ENCODE results near the gene ERVFRD-1. TPM values are rescaled to one million over a fixed set of nuclear protein-coding genes. Genes with fewer than 3 reads are reported as not detected.

ERVFRD-1 gene
- total RNA-seq, 5 donors from 2014 or later (not counting 1 experiment from before 2014, with no cell fraction given) = 0.10 TPM; not detected in 4

DNA sequence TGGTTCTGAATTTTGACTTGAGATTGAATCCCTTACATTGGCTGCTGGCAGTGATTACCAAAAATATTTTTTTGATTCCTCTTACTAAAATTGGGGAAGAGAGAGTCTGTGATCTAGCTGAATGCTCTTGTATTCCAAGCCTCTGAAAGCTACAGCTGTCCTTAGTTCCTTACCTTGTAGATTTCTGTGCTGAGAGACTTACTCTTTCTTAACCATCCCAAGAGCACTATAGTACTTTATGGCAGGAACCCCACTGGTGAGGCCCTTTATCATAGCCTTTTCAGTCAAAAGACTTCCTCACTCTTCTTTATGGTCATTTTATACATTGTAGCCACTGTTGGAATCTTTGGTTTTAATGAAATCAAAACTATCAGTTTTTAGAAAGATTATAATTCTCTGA lies 19.1 kb upstream of the ERVFRD-1 start:
- Histone ChIP-seq H3K9me3 (no peaks in the 10 kb centered on the region), H3K27ac (ENCODE audit: low read length) (no peak overlapping the region), H3K4me3 (ENCODE audit: control insufficient read depth in 1 of 2, extremely low read depth in 1 of 2, low read length in 1 of 2) (no peak overlapping the region), H3K36me3 (ENCODE audit: control insufficient read depth in 2 of 2, extremely low read depth in 1 of 2, insufficient read depth in 1 of 2, low read length in 1 of 2) (peaks cover 0 to 9% of the 10 kb centered on the region in 2 donors), H3K27me3 (replicated peaks in 1 of 2; ENCODE audit: control insufficient read depth in 2 of 2, extremely low read depth in 1 of 2, insufficient read depth in 2 of 2, low read length in 1 of 2) (no peaks in the 10 kb centered on the region), H3K4me1 (ENCODE audit: control insufficient read depth in 1 of 2, extremely low read depth in 1 of 2, insufficient read depth in 2 of 2, low read length in 2 of 2) (no peaks in the 10 kb centered on the region)
- H3K36me3 Mint-ChIP-seq = peaks cover 26% of the 10 kb centered on the region
- ChIA-PET POLR2A (no interaction called here), CTCF (interaction anchor here in 1 of 2 donors (0.7 kb wide), 2 partner anchors 20 to 329 kb away, joined by 3 to 4 read pairs; no protein-coding TSS in a partner anchor)
- ATAC-seq (replicated peaks in 1 of 4) (no peak), DNase-seq (no peak)
- H3K9me3 Mint-ChIP-seq = no peaks in the 10 kb centered on the region
- H3K27me3 Mint-ChIP-seq = no peaks in the 10 kb centered on the region
- H3K27ac Mint-ChIP-seq = no peak overlapping the region
- H3K4me3 Mint-ChIP-seq = no peak overlapping the region
- H3K4me1 Mint-ChIP-seq = peaks cover 15 to 17% (median 16%) of the 10 kb centered on the region in 3 donors

GRCh38 chr6:11129908-11130565 lies 18.5 kb upstream of the ERVFRD-1 start:
- ChIA-PET POLR2A (interaction anchor here in 1 of 2 donors (0.7 kb wide), 1 partner anchor 685 kb away, joined by 3 read pairs; no protein-coding TSS in a partner anchor), CTCF (interaction anchor here in 1 of 2 donors (0.7 kb wide), 2 partner anchors 21 to 329 kb away, joined by 3 to 4 read pairs; no protein-coding TSS in a partner anchor)
- Histone ChIP-seq H3K4me3 (ENCODE audit: control insufficient read depth in 1 of 2, extremely low read depth in 1 of 2, low read length in 1 of 2) (no peak overlapping the region), H3K9me3 (no peaks in the 10 kb centered on the region), H3K27me3 (replicated peaks in 1 of 2; ENCODE audit: control insufficient read depth in 2 of 2, extremely low read depth in 1 of 2, insufficient read depth in 2 of 2, low read length in 1 of 2) (no peaks in the 10 kb centered on the region), H3K36me3 (ENCODE audit: control insufficient read depth in 2 of 2, extremely low read depth in 1 of 2, insufficient read depth in 1 of 2, low read length in 1 of 2) (peaks cover 0 to 4% of the 10 kb centered on the region in 2 donors), H3K4me1 (ENCODE audit: control insufficient read depth in 1 of 2, extremely low read depth in 1 of 2, insufficient read depth in 2 of 2, low read length in 2 of 2) (no peaks in the 10 kb centered on the region), H3K27ac (ENCODE audit: low read length) (no peak overlapping the region)
- Mint-ChIP-seq H3K27me3 (no peaks in the 10 kb centered on the region), H3K4me3 (no peak overlapping the region), H3K9me3 (no peaks in the 10 kb centered on the region), H3K36me3 (peaks cover 21% of the 10 kb centered on the region), H3K4me1 (peaks cover 15 to 17% (median 16%) of the 10 kb centered on the region in 3 donors), H3K27ac (no peak overlapping the region)
- ATAC-seq (replicated peaks in 1 of 4) (no peak), DNase-seq (no peak)
- WGBS (ENCODE audit: insufficient coverage) = no CpG with 5 or more reads among the region's 1 CpG

GRCh38 chr6:11128608-11129007 lies 17.1 kb upstream of the ERVFRD-1 start:
- Histone ChIP-seq H3K4me3 (ENCODE audit: control insufficient read depth in 1 of 2, extremely low read depth in 1 of 2, low read length in 1 of 2) (no peak overlapping the region), H3K4me1 (ENCODE audit: control insufficient read depth in 1 of 2, extremely low read depth in 1 of 2, insufficient read depth in 2 of 2, low read length in 2 of 2) (no peaks in the 10 kb centered on the region), H3K27ac (ENCODE audit: low read length) (no peak overlapping the region), H3K27me3 (replicated peaks in 1 of 2; ENCODE audit: control insufficient read depth in 2 of 2, extremely low read depth in 1 of 2, insufficient read depth in 2 of 2, low read length in 1 of 2) (no peaks in the 10 kb centered on the region), H3K9me3 (no peaks in the 10 kb centered on the region), H3K36me3 (ENCODE audit: control insufficient read depth in 2 of 2, extremely low read depth in 1 of 2, insufficient read depth in 1 of 2, low read length in 1 of 2) (no peaks in the 10 kb centered on the region)
- ATAC-seq (replicated peaks in 1 of 4) (no peak), DNase-seq (no peak)
- Mint-ChIP-seq H3K27ac (no peak overlapping the region), H3K9me3 (no peaks in the 10 kb centered on the region), H3K27me3 (no peaks in the 10 kb centered on the region), H3K4me3 (no peak overlapping the region), H3K36me3 (peaks cover 16% of the 10 kb centered on the region), H3K4me1 (peaks cover 22 to 23% (median 22%) of the 10 kb centered on the region in 3 donors)
- ChIA-PET POLR2A (no interaction called here), CTCF (no interaction called here)
- WGBS (ENCODE audit: insufficient coverage) = no CpG with 5 or more reads among the region's 2 CpGs

- Mint-ChIP-seq H3K9me3 (no peaks in the 10 kb centered on the region), H3K36me3 (peaks cover 18% of the 10 kb centered on the region), H3K27ac (no peak overlapping the region), H3K4me3 (no peak overlapping the region), H3K4me1 (peaks cover 22 to 26% (median 23%) of the 10 kb centered on the region in 3 donors), H3K27me3 (no peaks in the 10 kb centered on the region)
- ChIA-PET CTCF (no interaction called here), POLR2A (no interaction called here)
- no peak for ATAC-seq (replicated peaks in 1 of 4)
- DNase-seq = no peak
- WGBS (ENCODE audit: insufficient coverage) = 100% methylated on average over 1 of the region's 2 CpGs
- H3K36me3 ChIP-seq (ENCODE audit: control insufficient read depth in 2 of 2, extremely low read depth in 1 of 2, insufficient read depth in 1 of 2, low read length in 1 of 2) = no peaks in the 10 kb centered on the region
- no peaks in the 10 kb centered on the region for H3K27me3 ChIP-seq (replicated peaks in 1 of 2; ENCODE audit: control insufficient read depth in 2 of 2, extremely low read depth in 1 of 2, insufficient read depth in 2 of 2, low read length in 1 of 2)
- H3K9me3 ChIP-seq = no peaks in the 10 kb centered on the region
- no peaks in the 10 kb centered on the region for H3K4me1 ChIP-seq (ENCODE audit: control insufficient read depth in 1 of 2, extremely low read depth in 1 of 2, insufficient read depth in 2 of 2, low read length in 2 of 2)
- no peak overlapping the region for H3K27ac ChIP-seq (ENCODE audit: low read length)
- no peak overlapping the region for H3K4me3 ChIP-seq (ENCODE audit: control insufficient read depth in 1 of 2, extremely low read depth in 1 of 2, low read length in 1 of 2)
Measured at GRCh38 chr6:11126876-11127275, 15.4 kb upstream of the ERVFRD-1 start.

GRCh38 chr6:11123978-11124377 lies 12.5 kb upstream of the ERVFRD-1 start:
- H3K27ac Mint-ChIP-seq = no peak overlapping the region
- no peak for DNase-seq
- no peaks in the 10 kb centered on the region for H3K36me3 ChIP-seq (ENCODE audit: control insufficient read depth in 2 of 2, extremely low read depth in 1 of 2, insufficient read depth in 1 of 2, low read length in 1 of 2)
- H3K4me1 ChIP-seq (ENCODE audit: control insufficient read depth in 1 of 2, extremely low read depth in 1 of 2, insufficient read depth in 2 of 2, low read length in 2 of 2) = no peaks in the 10 kb centered on the region
- H3K4me1 Mint-ChIP-seq = peaks cover 21 to 29% (median 24%) of the 10 kb centered on the region in 3 donors
- no peak for ATAC-seq (replicated peaks in 1 of 4)
- no peak overlapping the region for H3K4me3 ChIP-seq (ENCODE audit: control insufficient read depth in 1 of 2, extremely low read depth in 1 of 2, low read length in 1 of 2)
- H3K9me3 ChIP-seq = no peaks in the 10 kb centered on the region
- no CpG with 5 or more reads among the region's 2 CpGs for WGBS (ENCODE audit: insufficient coverage)
- CTCF ChIA-PET = interaction anchor here in 1 of 2 donors (0.7 kb wide), 1 partner anchor 372 kb away, joined by 3 read pairs; no protein-coding TSS in a partner anchor
- no peak overlapping the region for H3K4me3 Mint-ChIP-seq
- POLR2A ChIA-PET = no interaction called here
- H3K36me3 Mint-ChIP-seq = peaks cover 33% of the 10 kb centered on the region
- no peak overlapping the region for H3K27ac ChIP-seq (ENCODE audit: low read length)
- H3K27me3 ChIP-seq (replicated peaks in 1 of 2; ENCODE audit: control insufficient read depth in 2 of 2, extremely low read depth in 1 of 2, insufficient read depth in 2 of 2, low read length in 1 of 2) = no peaks in the 10 kb centered on the region
- no peaks in the 10 kb centered on the region for H3K9me3 Mint-ChIP-seq
- H3K27me3 Mint-ChIP-seq = no peaks in the 10 kb centered on the region

DNA sequence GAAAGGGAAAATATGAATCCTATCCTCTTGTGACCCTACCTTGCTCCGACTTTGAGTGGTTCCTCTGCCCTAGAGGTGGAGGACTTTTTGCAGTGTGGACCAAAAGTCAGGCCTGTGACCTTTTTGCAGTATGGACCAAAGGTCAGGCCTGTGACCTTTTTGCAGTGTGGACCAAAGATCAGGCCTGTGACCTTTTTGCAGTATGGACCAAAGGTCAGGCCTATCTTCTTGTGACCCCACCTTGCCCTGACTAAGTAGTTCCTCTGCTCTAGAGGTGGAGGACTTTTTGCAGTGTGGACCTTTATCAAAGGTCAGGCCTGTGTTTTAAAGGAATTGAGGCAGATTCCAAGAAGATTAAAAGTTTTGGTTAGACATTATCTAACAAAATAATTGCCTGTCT lies 10.9 kb upstream of the ERVFRD-1 start:
- H3K36me3 Mint-ChIP-seq = peaks cover 34% of the 10 kb centered on the region
- DNase-seq (no peak), ATAC-seq (replicated peaks in 1 of 4) (no peak)
- H3K9me3 ChIP-seq = no peaks in the 10 kb centered on the region
- POLR2A ChIA-PET = no interaction called here
- no peaks in the 10 kb centered on the region for H3K4me1 ChIP-seq (ENCODE audit: control insufficient read depth in 1 of 2, extremely low read depth in 1 of 2, insufficient read depth in 2 of 2, low read length in 2 of 2)
- no peak overlapping the region for H3K4me3 Mint-ChIP-seq
- H3K27ac Mint-ChIP-seq = no peak overlapping the region
- H3K27ac ChIP-seq (ENCODE audit: low read length) = no peak overlapping the region
- no peak overlapping the region for H3K4me3 ChIP-seq (ENCODE audit: control insufficient read depth in 1 of 2, extremely low read depth in 1 of 2, low read length in 1 of 2)
- peaks cover 21 to 31% (median 28%) of the 10 kb centered on the region in 3 donors for H3K4me1 Mint-ChIP-seq
- WGBS (ENCODE audit: insufficient coverage) = no CpG with 5 or more reads among the region's 1 CpG
- H3K27me3 ChIP-seq (replicated peaks in 1 of 2; ENCODE audit: control insufficient read depth in 2 of 2, extremely low read depth in 1 of 2, insufficient read depth in 2 of 2, low read length in 1 of 2) = no peaks in the 10 kb centered on the region
- no peaks in the 10 kb centered on the region for H3K27me3 Mint-ChIP-seq
- CTCF ChIA-PET = no interaction called here
- H3K36me3 ChIP-seq (ENCODE audit: control insufficient read depth in 2 of 2, extremely low read depth in 1 of 2, insufficient read depth in 1 of 2, low read length in 1 of 2) = no peaks in the 10 kb centered on the region
- H3K9me3 Mint-ChIP-seq = no peaks in the 10 kb centered on the region
